NCI-H1436 treated with DMSO at 0.1 percent for 48 hours (cell line): ENCODE data around the gene NEIL3.
A peak's percentile ranks its signal among the peaks of the same experiment; 100 is the strongest.

ENCODE experiments used
- DNase-seq: peaks from one replicate; lab custom pipeline; 2025; lab: John Stamatoyannopoulos, UW

Gene NEIL3

GRCh38 chr4:177371461-177371860 is 61.8 kb downstream of the NEIL3 start:
- DNase-seq: peak; percentile 10

GRCh38 chr4:177374966-177375365 is 65.3 kb downstream of the NEIL3 start:
- no peak for DNase-seq

GRCh38 chr4:177375372-177375771 is 65.7 kb downstream of the NEIL3 start:
- no peak for DNase-seq

- DNase-seq: no peak
These were observed 66.3 kb downstream of the NEIL3 start for GRCh38 chr4:177376024-177376423.

GRCh38 chr4:177380730-177381287 is 71.1 kb downstream of the NEIL3 start:
- DNase-seq: no peak

GRCh38 chr4:177381762-177382310 is 72.2 kb downstream of the NEIL3 start:
- no peak for DNase-seq

GRCh38 chr4:177384856-177385397 is 75.3 kb downstream of the NEIL3 start:
- DNase-seq: no peak

- DNase-seq: no peak
These were observed 76.1 kb downstream of the NEIL3 start for GRCh38 chr4:177385576-177386277.

- DNase-seq: no peak
These were observed 76.7 kb downstream of the NEIL3 start for GRCh38 chr4:177386278-177386815.

- no peak for DNase-seq
These were observed 81.6 kb downstream of the NEIL3 start for GRCh38 chr4:177391287-177391686.

- no peak for DNase-seq
These were observed 82.3 kb downstream of the NEIL3 start for GRCh38 chr4:177391953-177392352.

GRCh38 chr4:177393236-177393635 is 83.6 kb downstream of the NEIL3 start:
- no peak for DNase-seq

GRCh38 chr4:177396352-177396751 is 86.7 kb downstream of the NEIL3 start:
- DNase-seq: no peak

- DNase-seq: no peak
These were observed 90.4 kb downstream of the NEIL3 start for GRCh38 chr4:177400030-177400429.

- DNase-seq: no peak
These were observed 92.1 kb downstream of the NEIL3 start for GRCh38 chr4:177401658-177402273.

GRCh38 chr4:177403746-177404145 is 94.1 kb downstream of the NEIL3 start:
- no peak for DNase-seq

- DNase-seq: no peak
These were observed 94.7 kb downstream of the NEIL3 start for GRCh38 chr4:177404342-177404741.

- DNase-seq: no peak
These were observed 95.3 kb downstream of the NEIL3 start for GRCh38 chr4:177404986-177405385.

- no peak for DNase-seq
These were observed 95.8 kb downstream of the NEIL3 start for GRCh38 chr4:177405508-177405907.

GRCh38 chr4:177408023-177408422 is 98.3 kb downstream of the NEIL3 start:
- DNase-seq: no peak

GRCh38 chr4:177410566-177410965 is 100.9 kb downstream of the NEIL3 start:
- no peak for DNase-seq

- DNase-seq: no peak
These were observed 102.3 kb downstream of the NEIL3 start for GRCh38 chr4:177411996-177412395.
